Stomach (tissue), 9 donors: ENCODE data around the gene MRGPRG. TPM values are rescaled to one million over a fixed set of nuclear protein-coding genes. Genes with fewer than 3 reads are reported as not detected.

Experiments used
- DNase-seq, 2 donors: peaks; one replicate each; pipeline versions ENCODE4 v3.0.0 to v3.0.0-alpha.2; 2013 to 2019
- H3K27ac ChIP-seq, 5 donors: fragments of 200-600 bp in 4 of 5; sonication (generic) in 4 of 5; one replicate each; pipeline ENCODE4 v1.5.1; 2013 to 2019; ENCODE audit warnings: mild to moderate bottlenecking in 1 of 5, moderate library complexity in 1 of 5
- H3K27me3 ChIP-seq, 3 donors: fragments of 200-600 bp; sonication (generic); one replicate each; pipeline ENCODE4 v1.5.1; 2017 to 2019; ENCODE audit warnings: mixed run types in 1 of 3
- H3K36me3 ChIP-seq, 4 donors: fragments of 200-600 bp; sonication (generic); 1 replicate in 3 of 4; 2 replicates in 1 of 4; pipeline ENCODE4 v1.5.1; 2016 to 2019
- H3K4me1 ChIP-seq, 4 donors: fragments of 200-600 bp; sonication (generic); one replicate each; pipeline ENCODE4 v1.5.1; 2016 to 2019
- H3K4me3 ChIP-seq, 4 donors: fragments of 200-600 bp; sonication (generic) in 3 of 4; one replicate each; pipeline ENCODE4 v1.5.1; 2016 to 2019; ENCODE audit warnings: mild to moderate bottlenecking in 1 of 4
- H3K9me3 ChIP-seq, 4 donors: fragments of 200-600 bp; sonication (generic); one replicate each; pipeline ENCODE4 v1.5.1; 2016 to 2019
- CTCF ChIP-seq, 7 experiments: fragments of 450-650 bp in 4 of 7; fragments of 200-600 bp in 3 of 7; sonication (generic) in 3 of 7; IDR thresholded peaks; one replicate each; pipeline ENCODE4 v1.5.1; 2016 to 2019; ENCODE audit warnings: antibody characterized with exemption in 7 of 7, control low read depth in 2 of 7, mild to moderate bottlenecking in 1 of 7
- EP300 ChIP-seq: sonication (generic); formaldehyde crosslinking; IDR thresholded peaks from one replicate; pipeline ENCODE4 v1.6.1; 2017; ENCODE audit warnings: antibody characterized with exemption
- POLR2A ChIP-seq, 4 donors: fragments of 450-650 bp; IDR thresholded peaks; one replicate each; pipeline ENCODE4 v1.6.1; 2016; ENCODE audit warnings: antibody characterized with exemption in 4 of 4, control low read depth in 2 of 4, mild to moderate bottlenecking in 1 of 4, moderate library complexity in 1 of 4
- POLR2AphosphoS5 ChIP-seq, 3 donors: sonication (generic); formaldehyde crosslinking; IDR thresholded peaks; one replicate each; pipeline ENCODE4 v1.6.1; 2016; ENCODE audit warnings: antibody characterized with exemption in 3 of 3
- WGBS, 5 donors: extraction: QIAGEN DNeasy Blood & Tissue Kit in 3 of 5; methylation state at CpG; one replicate each; pipeline versions ENCODE4 v1.1.5 to v1.1.7; 2013 to 2018; 5-methylcytosine and 5-hydroxymethylcytosine counted together
- intact Hi-C: fragments of 100-400 bp; cut with DNase I; formaldehyde crosslinking; loops from one replicate; pipeline ENCODE4 v1.15.1; 2023; ENCODE audit warnings: low total_unique reads
- polyA plus RNA-seq, 3 donors: library from polyadenylated mRNA; stranded (reverse); fragments of 200-250 nt; gene quantifications; one replicate each; pipeline ENCODE4 v1.2.3, GENCODE V29; 2013
- total RNA-seq, 5 donors: library from RNA; depleted of rRNA; stranded (reverse); fragments of >200 nt; gene quantifications; one replicate each; pipeline versions ENCODE4 v1.1.0 to v1.2.3, GENCODE V29; 2014 to 2016
- donor health status: healthy with polysubstance abuse.
- donor health status: Bipolar disorder and iron deficiency.
- donor health status: healthy.

MRGPRG gene
- total and polyA plus RNA-seq, 8 donors: not detected

- WGBS, 5 donors: 89 to 95% (median 91%) methylated on average over 19 of the region's 19 CpGs
- DNase-seq: no peak
- Histone ChIP-seq H3K9me3 (no peaks in the 10 kb centered on the region), H3K4me1 (no peaks in the 10 kb centered on the region), H3K27me3 (peaks cover 0 to 32% (median 0%) of the 10 kb centered on the region in 3 donors), H3K4me3 (no peak overlapping the region), H3K27ac (no peak overlapping the region), H3K36me3 (no peaks in the 10 kb centered on the region)
- intact Hi-C loops: no loop called here
- TF ChIP-seq EP300 (no peak), CTCF (IDR thresholded peaks at IDR 0.05) (no peak), POLR2A (IDR thresholded peaks at IDR 0.05) (no peak), POLR2AphosphoS5 (IDR thresholded peaks at IDR 0.05) (no peak)
Observed at GRCh38 chr11:3191586-3192324, 26.9 kb downstream of the MRGPRG start.

- TF ChIP-seq CTCF (IDR thresholded peaks at IDR 0.05) (no peak), POLR2AphosphoS5 (IDR thresholded peaks at IDR 0.05) (no peak), POLR2A (IDR thresholded peaks at IDR 0.05) (no peak), EP300 (no peak)
- no peaks in the 10 kb centered on the region for H3K4me1 ChIP-seq
- no peak overlapping the region for H3K4me3 ChIP-seq
- DNase-seq: no peak
- WGBS, 5 donors: 67 to 83% (median 75%) methylated on average over 6 of the region's 6 CpGs
- no peaks in the 10 kb centered on the region for H3K9me3 ChIP-seq
- H3K36me3 ChIP-seq: no peaks in the 10 kb centered on the region
- peaks cover 0 to 21% (median 0%) of the 10 kb centered on the region in 3 donors for H3K27me3 ChIP-seq
- no peak overlapping the region for H3K27ac ChIP-seq
- intact Hi-C loops: no loop called here
Observed at GRCh38 chr11:3190600-3190999, 28.0 kb downstream of the MRGPRG start.

- 78 to 87% (median 83%) methylated on average over 11 of the region's 11 CpGs for WGBS, 5 donors
- Histone ChIP-seq H3K9me3 (no peaks in the 10 kb centered on the region), H3K4me3 (no peak overlapping the region), H3K36me3 (no peaks in the 10 kb centered on the region), H3K27me3 (peaks cover 0 to 19% (median 0%) of the 10 kb centered on the region in 3 donors), H3K4me1 (no peaks in the 10 kb centered on the region), H3K27ac (no peak overlapping the region)
- no peak for TF ChIP-seq POLR2AphosphoS5 (IDR thresholded peaks at IDR 0.05)
- TF ChIP-seq EP300: no peak
- TF ChIP-seq CTCF (IDR thresholded peaks at IDR 0.05): no peak
- TF ChIP-seq POLR2A (IDR thresholded peaks at IDR 0.05): no peak
- DNase-seq: no peak
- intact Hi-C loops: no loop called here
Observed at GRCh38 chr11:3189886-3190583, 28.6 kb downstream of the MRGPRG start.

- 41 to 60% (median 56%) methylated on average over 4 to 15 of the region's 15 CpGs for WGBS, 5 donors
- no peak overlapping the region for H3K4me3 ChIP-seq
- no peak for TF ChIP-seq POLR2A (IDR thresholded peaks at IDR 0.05)
- H3K27ac ChIP-seq: no peak overlapping the region
- intact Hi-C loops: no loop called here
- DNase-seq: no peak
- no peaks in the 10 kb centered on the region for H3K9me3 ChIP-seq
- peaks cover 0 to 19% (median 0%) of the 10 kb centered on the region in 3 donors for H3K27me3 ChIP-seq
- H3K4me1 ChIP-seq: no peaks in the 10 kb centered on the region
- no peaks in the 10 kb centered on the region for H3K36me3 ChIP-seq
Observed at GRCh38 chr11:3189196-3189843, 29.3 kb downstream of the MRGPRG start.
